GM12892 (cell line): Measurements from ENCODE around the gene ASTN2.

Source experiments
- POLR2A ChIP-seq: IDR thresholded peaks from 2 replicates; pipeline ENCODE4 v1.6.1; 2011; ENCODE audit warnings: low read depth, low read length, control low read depth
- POLR2AphosphoS5 ChIP-seq: IDR thresholded peaks from 2 replicates; pipeline ENCODE4 v1.6.1; 2011; ENCODE audit warnings: low read depth, low read length, control low read depth
- TAF1 ChIP-seq: IDR thresholded peaks from 2 replicates; pipeline ENCODE4 v1.6.1; 2011; ENCODE audit warnings: low read depth, mild to moderate bottlenecking, control low read depth, low read length, borderline replicate concordance

- TF ChIP-seq POLR2A (no peak), POLR2AphosphoS5 (no peak), TAF1 (no peak)
Observed at GRCh38 chr9:116975126-116975525, 439.7 kb downstream of the ASTN2 start.
